Measurements from ENCODE around the gene TDRD1. TPM values are rescaled to one million over a fixed set of nuclear protein-coding genes. Genes with fewer than 3 reads are reported as not detected.

The TDRD1 gene
- total and polyA plus RNA-seq, 10 of the 15 experiments (the other 5 are each of a cell fraction or from before 2014, with no cell fraction given), result 0.03 to 0.04 TPM; not detected in 8

DNA sequence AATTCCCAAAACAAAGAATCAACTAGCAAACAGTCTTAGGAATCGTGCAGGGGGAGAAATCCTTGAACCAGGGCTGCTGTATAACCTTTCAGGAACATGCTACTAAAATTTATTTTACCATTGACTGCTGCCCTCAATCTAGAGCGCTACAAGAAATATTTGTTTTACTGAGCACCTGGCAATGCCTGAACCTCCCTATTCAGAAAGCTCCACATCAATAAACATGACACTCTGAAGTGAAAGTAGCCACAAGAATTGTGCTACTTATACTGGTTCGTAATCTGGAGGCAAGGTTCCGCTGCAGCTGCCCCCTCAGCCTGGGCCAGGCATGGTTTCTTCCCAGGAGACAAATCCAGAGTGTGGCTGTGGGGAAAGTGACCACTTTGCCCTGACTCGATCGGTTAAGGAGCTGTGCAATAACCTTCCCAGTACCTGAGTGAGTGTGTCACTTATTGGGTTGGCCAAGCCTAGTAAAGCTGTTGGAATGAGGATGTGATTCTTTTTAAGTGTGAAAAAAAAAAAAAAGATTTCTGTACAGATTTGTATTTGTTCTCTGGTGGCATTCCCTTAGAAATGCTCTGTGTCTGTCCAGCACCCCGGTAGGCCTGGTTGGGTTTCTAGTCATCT is 67.6 kb downstream of the TDRD1 start:
- BruUV-seq (replicated peaks), result no TSS peak
- FAIRE-seq, result no peak
- CTCF ChIA-PET, result no interaction called here

GRCh38 chr10:114250236-114250635 is 71.1 kb downstream of the TDRD1 start:
- intact Hi-C loops (cut with micrococcal nuclease; ENCODE audit: unreplicated experiment) (no loop called here), in situ Hi-C loops (cut with MboI) (no loop called here)
- Histone ChIP-seq H3K27me3 (replicated peaks in 1 of 2; ENCODE audit: control insufficient read depth in 2 of 2, insufficient read depth in 2 of 2, low read length in 1 of 2) (no peaks in the 10 kb centered on the region), H3K36me3 (ENCODE audit: control insufficient read depth in 2 of 2, insufficient read depth in 2 of 2, low read length in 1 of 2) (no peaks in the 10 kb centered on the region), H3K9me3 (replicated peaks; ENCODE audit: control insufficient read depth, insufficient read depth, low read length) (no peaks in the 10 kb centered on the region), H3K9ac (ENCODE audit: control insufficient read depth, insufficient read depth, low read length) (no peak overlapping the region), H3K4me2 (ENCODE audit: control insufficient read depth, insufficient read depth) (no peak overlapping the region), H3K4me3 (no peak overlapping the region), H4K20me1 (ENCODE audit: control insufficient read depth, insufficient read depth) (no peaks in the 10 kb centered on the region), H3K79me2 (ENCODE audit: control insufficient read depth, insufficient read depth, low read length) (no peaks in the 10 kb centered on the region), H2AFZ (ENCODE audit: control insufficient read depth, low read depth, low read length) (no peak overlapping the region), H3K4me1 (ENCODE audit: control insufficient read depth, insufficient read depth, low read length) (no peaks in the 10 kb centered on the region), H3K27ac (ENCODE audit: control insufficient read depth, insufficient read depth) (no peak overlapping the region)
- no peak for ATAC-seq
- ChIA-PET RAD21 (ENCODE audit: unreplicated experiment) (no interaction called here), SMC1A (ENCODE audit: uncharacterized antibody, unreplicated experiment) (no interaction called here), CTCF (no interaction called here), POLR2A (no interaction called here)
- no TSS peak for BruUV-seq (replicated peaks)
- no peak for DNase-seq (ENCODE audit: low read depth, low spot score)
- 39% methylated on average over 6 of the region's 6 CpGs for WGBS (ENCODE audit: insufficient coverage, insufficient replicate concordance, low lambda C conversion rate, missing lambda C conversion rate)
- no peak for FAIRE-seq
- no peak for TF ChIP-seq EED (IDR thresholded peaks at IDR 0.05; ENCODE audit: low read depth)
- TF ChIP-seq ZZZ3 (IDR thresholded peaks at IDR 0.05; ENCODE audit: control insufficient read depth, insufficient read length, low read depth), result no peak
- TF ChIP-seq TARDBP (IDR thresholded peaks at IDR 0.05; ENCODE audit: borderline replicate concordance), result no peak
- TF ChIP-seq HDGF (IDR thresholded peaks at IDR 0.05), result no peak
- no peak for TF ChIP-seq KAT2A (conservative IDR thresholded peaks at IDR 0.05; ENCODE audit: control insufficient read depth, low read depth, low read length)
- no peak for TF ChIP-seq KLF5 (IDR thresholded peaks at IDR 0.05; ENCODE audit: partially characterized antibody)
- TF ChIP-seq EGR1 (IDR thresholded peaks at IDR 0.05; ENCODE audit: borderline replicate concordance in 1 of 2, low read depth in 2 of 2, low read length in 2 of 2), result no peak
- TF ChIP-seq TCF7 (IDR thresholded peaks at IDR 0.05; ENCODE audit: borderline replicate concordance), result no peak
- no peak for TF ChIP-seq DPF2 (IDR thresholded peaks at IDR 0.05)
- TF ChIP-seq E2F8 (IDR thresholded peaks at IDR 0.05; ENCODE audit: low read depth, partially characterized antibody), result no peak
- no peak for TF ChIP-seq ZNF217 (IDR thresholded peaks at IDR 0.05)
- no peak for TF ChIP-seq CREB1 (IDR thresholded peaks at IDR 0.05; ENCODE audit: low read depth)

More for the DNA sequence above, 67.6 kb downstream of the TDRD1 start:
- intact Hi-C loops (cut with micrococcal nuclease; ENCODE audit: unreplicated experiment), result no loop called here
- Histone ChIP-seq H2AFZ (ENCODE audit: control insufficient read depth, low read depth, low read length) (no peak overlapping the region), H3K79me2 (ENCODE audit: control insufficient read depth, insufficient read depth, low read length) (no peaks in the 10 kb centered on the region), H3K27me3 (replicated peaks in 1 of 2; ENCODE audit: control insufficient read depth in 2 of 2, insufficient read depth in 2 of 2, low read length in 1 of 2) (peaks cover 0 to 5% of the 10 kb centered on the region in 2 experiments; a peak in 2 of 4 replicates), H3K27ac (ENCODE audit: control insufficient read depth, insufficient read depth) (no peak overlapping the region), H3K9me3 (replicated peaks; ENCODE audit: control insufficient read depth, insufficient read depth, low read length) (no peaks in the 10 kb centered on the region), H4K20me1 (ENCODE audit: control insufficient read depth, insufficient read depth) (no peaks in the 10 kb centered on the region), H3K4me2 (ENCODE audit: control insufficient read depth, insufficient read depth) (no peak overlapping the region), H3K4me3 (no peak overlapping the region), H3K36me3 (ENCODE audit: control insufficient read depth in 2 of 2, insufficient read depth in 2 of 2, low read length in 1 of 2) (no peaks in the 10 kb centered on the region), H3K9ac (ENCODE audit: control insufficient read depth, insufficient read depth, low read length) (no peak overlapping the region), H3K4me1 (ENCODE audit: control insufficient read depth, insufficient read depth, low read length) (no peaks in the 10 kb centered on the region)
- RAD21 ChIA-PET (ENCODE audit: unreplicated experiment), result no interaction called here
- WGBS (ENCODE audit: insufficient coverage, insufficient replicate concordance, low lambda C conversion rate, missing lambda C conversion rate), result 46% methylated on average over 7 of the region's 7 CpGs
- DNase-seq (ENCODE audit: low read depth, low spot score) (no peak), ATAC-seq (no peak)
- in situ Hi-C loops (cut with MboI), result no loop called here
- POLR2A ChIA-PET, result no interaction called here
- TF ChIP-seq JUNB (IDR thresholded peaks at IDR 0.05), result no peak
- SMC1A ChIA-PET (ENCODE audit: uncharacterized antibody, unreplicated experiment), result no interaction called here
